ENCODE results near the gene RNU1-1. TPM values are rescaled to one million over a fixed set of nuclear protein-coding genes. Genes with fewer than 3 reads are reported as not detected.

The RNU1-1 gene
- total and polyA plus RNA-seq, 10 of the 15 experiments (the other 5 are each of a cell fraction or from before 2014, with no cell fraction given): under 0.01 to 20,946 (median 4.7) TPM; not detected in 2

DNA sequence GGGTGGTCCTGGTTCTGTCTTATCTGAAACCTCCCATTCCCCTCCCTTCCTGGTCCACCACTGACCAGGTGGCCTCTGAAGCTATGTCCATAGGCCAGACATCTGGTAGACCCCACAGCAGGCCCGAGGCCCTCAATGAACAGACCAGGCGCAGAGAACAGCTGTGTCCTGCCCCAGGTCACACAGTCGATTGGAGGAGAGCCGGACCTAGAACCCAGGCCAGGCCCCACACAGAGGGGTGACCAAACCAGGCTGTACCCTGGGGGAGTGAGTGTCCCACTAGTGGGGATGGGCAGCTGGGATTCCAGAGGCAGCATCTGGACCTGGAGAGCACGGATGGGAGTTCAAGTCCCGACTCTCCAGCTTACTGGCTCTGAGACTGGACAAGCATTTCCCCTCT lies 29.2 kb downstream of the RNU1-1 start:
- Histone ChIP-seq H4K20me1 (ENCODE audit: control insufficient read depth, insufficient read depth) (no peaks in the 10 kb centered on the region), H2AFZ (ENCODE audit: control insufficient read depth, low read depth, low read length) (no peak overlapping the region), H3K27me3 (replicated peaks in 1 of 2; ENCODE audit: control insufficient read depth in 2 of 2, insufficient read depth in 2 of 2, low read length in 1 of 2) (no peaks in the 10 kb centered on the region), H3K4me2 (ENCODE audit: control insufficient read depth, insufficient read depth) (no peak overlapping the region), H3K9ac (ENCODE audit: control insufficient read depth, insufficient read depth, low read length) (no peak overlapping the region), H3K27ac (ENCODE audit: control insufficient read depth, insufficient read depth) (no peak overlapping the region), H3K36me3 (ENCODE audit: control insufficient read depth in 2 of 2, insufficient read depth in 2 of 2, low read length in 1 of 2) (no peaks in the 10 kb centered on the region), H3K4me1 (ENCODE audit: control insufficient read depth, insufficient read depth, low read length) (no peaks in the 10 kb centered on the region), H3K9me3 (replicated peaks; ENCODE audit: control insufficient read depth, insufficient read depth, low read length) (no peaks in the 10 kb centered on the region), H3K4me3 (no peak overlapping the region), H3K79me2 (ENCODE audit: control insufficient read depth, insufficient read depth, low read length) (no peaks in the 10 kb centered on the region)
- BruUV-seq (replicated peaks): no TSS peak
- in situ Hi-C loops (cut with MboI): no loop called here
- FAIRE-seq (no peak), DNase-seq (ENCODE audit: low read depth, low spot score) (no peak), ATAC-seq (no peak)
- CTCF ChIA-PET: no interaction called here
- POLR2A ChIA-PET: no interaction called here
- 55% methylated on average over 6 of the region's 6 CpGs for whole genome bisulfite sequencing (ENCODE audit: insufficient coverage, insufficient replicate concordance, low lambda C conversion rate, missing lambda C conversion rate)
- RAD21 ChIA-PET (ENCODE audit: unreplicated experiment): no interaction called here
- SMC1A ChIA-PET (ENCODE audit: uncharacterized antibody, unreplicated experiment): no interaction called here
- intact Hi-C loops (cut with micrococcal nuclease; ENCODE audit: unreplicated experiment): no loop called here
- no peak for TF ChIP-seq SRF (IDR thresholded peaks at IDR 0.05; ENCODE audit: low read depth in 2 of 2, low read length in 2 of 2)
- no peak for TF ChIP-seq CHD4 (IDR thresholded peaks at IDR 0.05)
- no peak for TF ChIP-seq RELA (IDR thresholded peaks at IDR 0.05; ENCODE audit: borderline replicate concordance, partially characterized antibody)
- TF ChIP-seq, protein P1, sequence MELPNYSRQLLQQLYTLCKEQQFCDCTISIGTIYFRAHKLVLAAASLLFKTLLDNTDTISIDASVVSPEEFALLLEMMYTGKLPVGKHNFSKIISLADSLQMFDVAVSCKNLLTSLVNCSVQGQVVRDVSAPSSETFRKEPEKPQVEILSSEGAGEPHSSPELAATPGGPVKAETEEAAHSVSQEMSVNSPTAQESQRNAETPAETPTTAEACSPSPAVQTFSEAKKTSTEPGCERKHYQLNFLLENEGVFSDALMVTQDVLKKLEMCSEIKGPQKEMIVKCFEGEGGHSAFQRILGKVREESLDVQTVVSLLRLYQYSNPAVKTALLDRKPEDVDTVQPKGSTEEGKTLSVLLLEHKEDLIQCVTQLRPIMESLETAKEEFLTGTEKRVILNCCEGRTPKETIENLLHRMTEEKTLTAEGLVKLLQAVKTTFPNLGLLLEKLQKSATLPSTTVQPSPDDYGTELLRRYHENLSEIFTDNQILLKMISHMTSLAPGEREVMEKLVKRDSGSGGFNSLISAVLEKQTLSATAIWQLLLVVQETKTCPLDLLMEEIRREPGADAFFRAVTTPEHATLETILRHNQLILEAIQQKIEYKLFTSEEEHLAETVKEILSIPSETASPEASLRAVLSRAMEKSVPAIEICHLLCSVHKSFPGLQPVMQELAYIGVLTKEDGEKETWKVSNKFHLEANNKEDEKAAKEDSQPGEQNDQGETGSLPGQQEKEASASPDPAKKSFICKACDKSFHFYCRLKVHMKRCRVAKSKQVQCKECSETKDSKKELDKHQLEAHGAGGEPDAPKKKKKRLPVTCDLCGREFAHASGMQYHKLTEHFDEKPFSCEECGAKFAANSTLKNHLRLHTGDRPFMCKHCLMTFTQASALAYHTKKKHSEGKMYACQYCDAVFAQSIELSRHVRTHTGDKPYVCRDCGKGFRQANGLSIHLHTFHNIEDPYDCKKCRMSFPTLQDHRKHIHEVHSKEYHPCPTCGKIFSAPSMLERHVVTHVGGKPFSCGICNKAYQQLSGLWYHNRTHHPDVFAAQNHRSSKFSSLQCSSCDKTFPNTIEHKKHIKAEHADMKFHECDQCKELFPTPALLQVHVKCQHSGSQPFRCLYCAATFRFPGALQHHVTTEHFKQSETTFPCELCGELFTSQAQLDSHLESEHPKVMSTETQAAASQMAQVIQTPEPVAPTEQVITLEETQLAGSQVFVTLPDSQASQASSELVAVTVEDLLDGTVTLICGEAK (IDR thresholded peaks at IDR 0.05; ENCODE audit: borderline replicate concordance): no peak
- TF ChIP-seq, protein P2, sequence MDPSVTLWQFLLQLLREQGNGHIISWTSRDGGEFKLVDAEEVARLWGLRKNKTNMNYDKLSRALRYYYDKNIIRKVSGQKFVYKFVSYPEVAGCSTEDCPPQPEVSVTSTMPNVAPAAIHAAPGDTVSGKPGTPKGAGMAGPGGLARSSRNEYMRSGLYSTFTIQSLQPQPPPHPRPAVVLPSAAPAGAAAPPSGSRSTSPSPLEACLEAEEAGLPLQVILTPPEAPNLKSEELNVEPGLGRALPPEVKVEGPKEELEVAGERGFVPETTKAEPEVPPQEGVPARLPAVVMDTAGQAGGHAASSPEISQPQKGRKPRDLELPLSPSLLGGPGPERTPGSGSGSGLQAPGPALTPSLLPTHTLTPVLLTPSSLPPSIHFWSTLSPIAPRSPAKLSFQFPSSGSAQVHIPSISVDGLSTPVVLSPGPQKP (IDR thresholded peaks at IDR 0.05; ENCODE audit: low read depth, low read length): no peak
- no peak for TF ChIP-seq CEBPB (IDR thresholded peaks at IDR 0.05; ENCODE audit: borderline replicate concordance in 1 of 2, low read depth in 2 of 2, low read length in 2 of 2)
- no peak for TF ChIP-seq ZNF217 (IDR thresholded peaks at IDR 0.05)
- no peak for TF ChIP-seq HCFC1 (IDR thresholded peaks at IDR 0.05; ENCODE audit: low read length)
- TF ChIP-seq RUNX3 (IDR thresholded peaks at IDR 0.05; ENCODE audit: low read length): no peak
- TF ChIP-seq, protein P3, sequence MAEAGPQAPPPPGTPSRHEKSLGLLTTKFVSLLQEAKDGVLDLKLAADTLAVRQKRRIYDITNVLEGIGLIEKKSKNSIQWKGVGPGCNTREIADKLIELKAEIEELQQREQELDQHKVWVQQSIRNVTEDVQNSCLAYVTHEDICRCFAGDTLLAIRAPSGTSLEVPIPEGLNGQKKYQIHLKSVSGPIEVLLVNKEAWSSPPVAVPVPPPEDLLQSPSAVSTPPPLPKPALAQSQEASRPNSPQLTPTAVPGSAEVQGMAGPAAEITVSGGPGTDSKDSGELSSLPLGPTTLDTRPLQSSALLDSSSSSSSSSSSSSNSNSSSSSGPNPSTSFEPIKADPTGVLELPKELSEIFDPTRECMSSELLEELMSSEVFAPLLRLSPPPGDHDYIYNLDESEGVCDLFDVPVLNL (IDR thresholded peaks at IDR 0.05; ENCODE audit: low read depth, low read length): no peak
- TF ChIP-seq KAT2A (conservative IDR thresholded peaks at IDR 0.05; ENCODE audit: control insufficient read depth, low read depth, low read length): no peak
- TF ChIP-seq SMARCA5 (IDR thresholded peaks at IDR 0.05): no peak
- TF ChIP-seq, protein P4, sequence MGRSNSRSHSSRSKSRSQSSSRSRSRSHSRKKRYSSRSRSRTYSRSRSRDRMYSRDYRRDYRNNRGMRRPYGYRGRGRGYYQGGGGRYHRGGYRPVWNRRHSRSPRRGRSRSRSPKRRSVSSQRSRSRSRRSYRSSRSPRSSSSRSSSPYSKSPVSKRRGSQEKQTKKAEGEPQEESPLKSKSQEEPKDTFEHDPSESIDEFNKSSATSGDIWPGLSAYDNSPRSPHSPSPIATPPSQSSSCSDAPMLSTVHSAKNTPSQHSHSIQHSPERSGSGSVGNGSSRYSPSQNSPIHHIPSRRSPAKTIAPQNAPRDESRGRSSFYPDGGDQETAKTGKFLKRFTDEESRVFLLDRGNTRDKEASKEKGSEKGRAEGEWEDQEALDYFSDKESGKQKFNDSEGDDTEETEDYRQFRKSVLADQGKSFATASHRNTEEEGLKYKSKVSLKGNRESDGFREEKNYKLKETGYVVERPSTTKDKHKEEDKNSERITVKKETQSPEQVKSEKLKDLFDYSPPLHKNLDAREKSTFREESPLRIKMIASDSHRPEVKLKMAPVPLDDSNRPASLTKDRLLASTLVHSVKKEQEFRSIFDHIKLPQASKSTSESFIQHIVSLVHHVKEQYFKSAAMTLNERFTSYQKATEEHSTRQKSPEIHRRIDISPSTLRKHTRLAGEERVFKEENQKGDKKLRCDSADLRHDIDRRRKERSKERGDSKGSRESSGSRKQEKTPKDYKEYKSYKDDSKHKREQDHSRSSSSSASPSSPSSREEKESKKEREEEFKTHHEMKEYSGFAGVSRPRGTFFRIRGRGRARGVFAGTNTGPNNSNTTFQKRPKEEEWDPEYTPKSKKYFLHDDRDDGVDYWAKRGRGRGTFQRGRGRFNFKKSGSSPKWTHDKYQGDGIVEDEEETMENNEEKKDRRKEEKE (IDR thresholded peaks at IDR 0.05): no peak

Data from GM12878 (cell line).